SIG-M5 treated with dmso at 0.1 percent for 504 hours (cell line): ENCODE measurements around the gene TSC22D1.

Experiments
- DNase-seq: peaks from one replicate; lab custom pipeline; 2025; ENCODE audit not compliant: unreplicated experiment; lab: John Stamatoyannopoulos, UW

The TSC22D1 gene

DNA sequence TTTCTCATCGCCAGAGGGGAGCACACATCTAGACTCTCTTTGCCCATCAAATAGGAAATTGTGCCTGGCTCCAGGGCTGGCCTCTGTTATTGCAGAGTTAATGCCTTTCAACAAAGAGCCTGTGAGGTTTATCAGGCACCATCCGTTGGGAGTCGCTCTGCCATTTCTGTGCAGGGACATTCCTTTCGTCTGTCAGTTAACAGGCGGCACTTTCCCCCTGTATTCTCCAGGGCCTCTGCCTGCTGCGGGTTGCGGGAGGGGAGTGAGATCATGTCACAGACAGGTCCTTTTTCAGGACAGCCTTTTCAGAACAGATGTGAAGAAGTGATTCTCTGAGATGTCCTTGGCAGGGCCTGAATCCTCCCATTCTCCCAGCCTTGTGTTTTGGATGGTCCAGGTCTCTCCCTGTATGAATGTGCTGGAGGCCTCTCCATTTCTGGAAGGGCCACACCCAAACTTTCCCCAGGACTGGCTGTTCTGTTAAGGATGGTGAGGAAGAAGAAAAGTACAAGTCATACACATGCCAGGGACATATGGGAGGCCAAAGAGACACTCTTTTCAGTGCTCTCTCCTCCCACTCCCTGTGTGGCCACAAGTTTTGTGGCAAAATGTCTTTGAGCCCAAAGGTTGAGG lies 187.6 kb downstream of the TSC22D1 start:
- no peak for DNase-seq

DNA sequence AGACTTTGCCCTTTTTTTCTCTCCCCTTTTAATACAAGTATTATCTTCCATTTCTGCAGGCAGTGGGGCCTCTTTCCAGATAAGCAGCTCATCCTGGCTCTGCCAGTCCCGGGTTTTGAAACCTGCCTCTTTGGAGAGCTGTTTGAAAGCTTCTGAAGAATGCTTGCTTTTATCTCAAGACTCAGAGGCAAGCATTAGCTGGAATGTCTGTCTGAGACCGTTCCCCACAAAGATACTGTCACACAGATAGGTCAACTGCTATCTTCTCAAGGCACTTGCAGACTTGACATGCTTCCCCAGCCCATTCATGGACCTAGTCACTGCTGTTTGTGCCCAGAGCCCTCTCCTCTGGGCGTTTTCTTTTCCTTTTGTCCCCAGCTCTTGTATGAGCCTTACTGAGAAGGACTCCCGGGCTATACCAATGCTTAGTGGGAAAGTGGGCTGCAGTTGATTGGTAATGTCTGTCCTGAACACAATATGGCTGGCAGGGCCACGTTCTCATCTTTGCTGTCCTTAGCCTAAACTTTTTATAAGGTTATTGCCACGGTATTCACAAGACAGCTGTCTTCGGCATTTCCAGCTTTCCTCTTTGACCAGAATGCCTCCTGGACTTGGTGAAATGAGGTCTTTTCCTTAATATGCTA lies 189.1 kb downstream of the TSC22D1 start:
- DNase-seq, result no peak

DNA sequence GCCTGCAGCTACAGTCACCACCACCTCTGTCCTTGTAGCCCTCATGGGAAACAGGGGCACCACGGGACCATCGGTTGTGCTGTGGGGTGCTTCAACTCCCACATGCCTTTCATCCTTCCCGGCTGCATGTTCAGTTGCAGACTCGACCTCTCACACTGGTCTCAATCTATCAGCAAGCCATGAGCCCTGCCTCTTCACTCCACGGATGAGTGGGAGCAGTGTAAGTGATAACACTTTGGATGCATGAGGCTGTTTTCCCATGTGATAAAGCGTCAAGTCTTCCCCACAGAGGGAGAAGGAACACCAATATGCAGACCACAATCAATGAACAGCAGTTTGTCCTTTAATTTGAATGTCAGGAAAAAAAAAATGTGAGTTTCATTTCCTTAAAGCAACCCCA lies 190.3 kb downstream of the TSC22D1 start:
- DNase-seq, result no peak

DNA sequence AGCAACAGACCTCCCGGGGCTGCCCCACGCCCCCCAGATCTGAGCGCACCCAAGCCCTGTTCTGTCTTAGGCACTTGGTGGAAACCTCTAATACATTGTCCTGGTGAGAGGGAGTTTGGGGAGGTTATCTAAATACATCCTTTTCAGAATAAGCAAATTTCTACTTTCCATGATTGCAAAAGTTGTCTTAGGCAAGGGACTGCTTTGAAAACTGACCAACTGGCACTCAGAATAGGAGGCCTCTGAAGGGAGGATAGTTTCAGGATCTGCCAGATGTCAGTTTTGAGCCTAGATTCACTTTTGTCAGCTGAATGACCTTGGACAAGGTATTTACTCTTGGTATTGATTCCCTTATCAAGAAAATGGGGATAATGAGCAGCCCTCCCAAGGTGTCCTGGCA lies 190.7 kb downstream of the TSC22D1 start:
- DNase-seq, result no peak

DNA sequence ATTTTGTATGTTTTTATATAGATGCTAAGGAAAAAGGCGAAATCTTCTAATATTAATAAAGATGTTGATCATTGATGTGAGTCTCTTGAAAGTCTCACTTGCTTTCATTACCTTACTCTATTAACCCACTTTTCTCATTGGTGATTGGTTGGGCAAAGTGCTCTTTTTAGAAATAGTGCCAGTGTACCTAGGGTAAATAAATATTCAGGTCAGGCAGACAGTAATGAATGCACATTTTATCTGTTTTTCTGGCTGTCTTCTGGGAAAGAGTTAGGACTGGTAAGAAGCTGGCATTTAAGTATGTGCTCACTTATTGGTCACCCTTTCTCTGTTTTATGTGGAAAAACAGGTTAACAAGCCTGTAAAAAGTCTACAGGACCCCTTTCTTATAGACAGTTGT lies 191.4 kb downstream of the TSC22D1 start:
- no peak for DNase-seq

DNA sequence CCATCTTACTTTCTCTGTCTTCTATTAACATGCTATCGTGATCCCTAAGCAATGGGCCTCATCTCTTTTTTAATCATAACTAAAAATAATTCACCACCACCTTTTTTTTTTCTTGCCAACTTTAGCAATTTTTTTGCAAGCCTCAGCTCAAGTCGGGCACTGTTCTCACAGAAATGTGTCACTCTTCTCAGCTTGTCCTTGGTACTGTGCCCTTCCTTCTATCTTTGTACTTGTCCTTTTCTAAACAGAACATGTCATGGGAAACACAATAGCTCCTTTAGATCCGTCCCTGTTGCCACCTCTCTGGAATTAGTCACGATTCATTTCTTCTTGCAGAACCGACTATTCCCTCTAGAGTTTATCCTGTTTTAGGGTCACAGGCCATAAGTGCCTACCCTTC lies 192.2 kb downstream of the TSC22D1 start:
- no peak for DNase-seq

DNA sequence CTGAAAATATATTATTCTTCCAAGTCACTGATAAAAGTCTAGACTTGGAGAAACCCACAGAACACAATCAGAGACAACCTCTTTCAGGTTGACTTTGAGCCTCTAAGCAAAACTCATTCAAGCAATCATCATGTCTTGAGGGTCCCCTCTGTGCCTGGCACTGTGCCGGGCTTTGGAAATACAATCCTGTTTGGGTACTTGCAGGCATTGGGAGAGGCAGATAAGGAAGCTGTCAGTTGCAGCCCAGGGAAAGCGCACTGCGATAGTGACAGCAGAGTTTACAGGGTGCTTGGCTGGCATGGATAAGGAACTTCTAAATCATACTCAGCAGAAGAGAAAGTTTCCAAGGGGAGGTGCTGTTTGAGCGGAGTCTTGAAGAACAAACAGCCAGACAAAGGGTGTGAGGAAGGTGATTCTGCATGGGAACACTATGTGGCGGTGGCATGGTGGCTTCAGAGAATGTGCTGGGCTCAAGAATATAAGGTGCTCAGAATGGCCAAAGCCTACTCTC lies 193.4 kb downstream of the TSC22D1 start:
- DNase-seq, result no peak
